NCI-H2081 (cell line): Measurements from ENCODE around the gene TMEM125.

Experiments used
- DNase-seq, 2 experiments: peaks; one replicate each; lab custom pipeline; 2025; lab: John Stamatoyannopoulos, UW

The TMEM125 gene

DNA sequence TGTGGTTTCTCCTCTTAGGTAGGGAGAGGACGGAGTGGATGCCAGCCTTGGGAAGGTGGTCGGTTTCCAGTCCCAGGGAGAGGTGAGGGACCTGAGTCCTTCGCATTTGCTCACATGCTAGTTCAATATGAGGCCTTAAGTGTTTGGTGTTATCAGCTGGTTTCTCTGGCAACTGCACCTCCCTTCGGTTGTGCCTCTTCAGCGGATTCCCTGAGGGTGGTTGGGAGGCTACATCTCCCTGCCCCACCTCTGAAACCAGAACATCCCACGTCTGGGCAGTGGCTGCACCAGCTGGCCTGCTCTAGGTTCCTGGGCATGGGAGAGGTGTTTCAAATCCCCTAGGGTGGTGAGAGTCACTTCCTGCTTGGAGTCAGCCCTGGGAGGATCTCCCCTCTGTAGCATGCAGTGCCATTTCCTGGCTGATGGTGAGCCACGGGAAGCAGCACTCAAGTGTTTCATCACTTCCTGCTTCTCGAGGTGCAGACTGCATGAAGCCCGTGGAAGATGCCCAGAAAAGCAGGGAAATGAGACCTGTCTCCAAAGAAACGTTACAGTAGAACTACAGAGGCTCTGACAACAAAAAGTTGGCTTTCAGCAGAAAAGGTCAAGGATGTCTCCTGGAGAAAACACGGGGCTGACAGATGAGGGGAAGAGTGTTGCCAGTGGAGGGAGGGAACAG lies 4.5 kb downstream of the TMEM125 start:
- DNase-seq: peak; percentile 11 to 23

- no peak for DNase-seq
Measured at GRCh38 chr1:43274804-43275180, 5.0 kb downstream of the TMEM125 start.

DNA sequence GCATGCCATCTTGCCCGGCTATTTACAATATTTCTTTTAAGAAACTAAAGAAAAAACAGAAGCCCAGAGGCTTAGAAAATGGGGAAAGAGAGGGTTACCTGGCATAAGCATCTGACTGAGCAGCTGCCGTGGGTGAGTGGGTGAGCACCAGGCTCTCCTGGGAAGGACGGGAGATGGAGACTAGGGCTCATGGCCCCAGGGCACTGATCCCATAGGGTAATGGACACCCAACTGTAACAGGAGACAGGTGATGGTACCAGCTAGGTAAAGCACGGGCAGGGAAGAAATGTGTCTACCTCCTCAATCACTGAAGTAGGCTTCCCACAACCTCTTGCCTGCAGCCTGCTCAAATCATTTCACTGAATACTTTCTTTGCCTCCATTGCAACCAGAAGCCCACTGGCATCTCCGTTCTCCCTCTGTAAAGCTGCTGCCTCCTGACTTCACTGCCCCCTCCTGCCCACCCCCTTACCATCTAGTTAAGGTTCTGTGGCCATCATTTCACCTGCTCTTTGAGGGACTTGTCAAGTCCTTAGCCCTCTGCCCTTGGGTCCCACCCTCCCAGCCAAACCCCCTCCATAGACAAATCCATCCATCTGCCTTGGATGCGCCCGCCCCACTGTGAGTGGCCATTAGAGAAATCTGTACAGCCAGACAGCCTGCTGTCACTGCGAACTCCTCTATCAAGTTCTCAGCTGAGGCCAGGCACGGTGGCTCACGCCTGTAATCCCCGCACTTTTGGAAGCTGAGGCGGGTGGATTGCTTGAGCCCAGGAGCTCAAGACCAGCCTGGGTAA lies 6.2 kb downstream of the TMEM125 start:
- DNase-seq: no peak

DNA sequence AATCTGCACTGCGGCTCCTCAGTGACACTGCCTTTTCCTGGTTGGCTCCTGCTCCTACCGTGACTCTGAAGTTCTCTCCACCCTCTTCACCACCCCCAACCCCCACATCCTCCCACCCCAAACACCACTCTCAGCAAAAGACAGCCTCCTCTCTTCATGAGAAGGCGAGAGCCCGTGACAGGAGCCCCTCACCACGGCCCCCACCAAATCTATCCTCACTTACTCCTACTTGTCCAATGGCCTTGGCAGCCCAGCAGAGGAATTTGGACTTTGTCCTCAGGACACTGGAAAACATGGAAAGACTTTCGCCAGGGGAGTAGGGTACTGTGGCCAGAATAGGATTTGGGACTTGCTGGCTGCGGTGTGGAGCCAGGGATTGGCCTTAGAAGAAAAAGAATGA lies 6.9 kb downstream of the TMEM125 start:
- DNase-seq: no peak

GRCh38 chr1:43277116-43277876 lies 7.5 kb downstream of the TMEM125 start:
- DNase-seq: no peak

DNA sequence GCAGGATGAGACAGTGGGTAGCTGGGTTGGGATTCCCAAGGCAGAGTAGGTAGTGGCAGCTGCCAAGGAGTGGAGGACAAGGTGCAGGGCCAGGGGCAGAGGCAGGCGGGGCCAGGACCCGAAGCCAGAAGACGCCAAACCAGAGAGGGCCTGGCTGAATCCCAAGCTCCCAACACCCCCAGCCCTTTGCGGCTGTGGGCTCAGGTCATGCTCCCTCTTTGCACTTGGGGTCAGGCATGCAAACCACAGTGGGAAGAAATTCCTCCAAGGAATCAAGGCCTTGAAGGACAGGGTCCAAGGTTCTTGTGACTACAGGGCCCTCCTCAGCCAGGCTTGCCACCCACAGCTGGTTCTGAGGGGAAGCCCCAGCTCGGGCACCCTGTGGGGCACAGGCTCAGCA lies 9.4 kb downstream of the TMEM125 start:
- DNase-seq: no peak

- no peak for DNase-seq
Measured at GRCh38 chr1:43279666-43280065, 9.9 kb downstream of the TMEM125 start.

DNA sequence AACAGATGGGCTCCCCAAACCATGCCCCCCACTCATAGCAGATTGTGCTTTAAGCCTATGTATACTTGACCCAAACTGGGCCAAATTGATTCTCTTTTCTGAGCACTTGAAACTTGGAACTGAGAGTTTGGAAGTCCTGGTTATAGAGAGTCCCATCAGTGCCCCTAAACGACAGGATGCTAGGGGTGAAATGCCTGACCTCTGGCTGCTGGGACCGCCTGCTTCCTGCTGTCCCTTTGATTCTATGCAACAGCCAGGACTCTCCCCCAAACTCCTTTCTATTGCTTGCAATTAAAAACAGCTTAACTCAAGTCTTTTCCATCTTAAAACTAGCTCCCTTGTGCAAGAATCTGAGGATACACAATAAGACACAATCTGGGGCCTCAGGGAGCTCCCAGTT lies 10.9 kb downstream of the TMEM125 start:
- DNase-seq: no peak

- DNase-seq: no peak
Measured at GRCh38 chr1:43282220-43283195, 12.7 kb downstream of the TMEM125 start.

GRCh38 chr1:43284065-43284464 lies 14.3 kb downstream of the TMEM125 start:
- no peak for DNase-seq

DNA sequence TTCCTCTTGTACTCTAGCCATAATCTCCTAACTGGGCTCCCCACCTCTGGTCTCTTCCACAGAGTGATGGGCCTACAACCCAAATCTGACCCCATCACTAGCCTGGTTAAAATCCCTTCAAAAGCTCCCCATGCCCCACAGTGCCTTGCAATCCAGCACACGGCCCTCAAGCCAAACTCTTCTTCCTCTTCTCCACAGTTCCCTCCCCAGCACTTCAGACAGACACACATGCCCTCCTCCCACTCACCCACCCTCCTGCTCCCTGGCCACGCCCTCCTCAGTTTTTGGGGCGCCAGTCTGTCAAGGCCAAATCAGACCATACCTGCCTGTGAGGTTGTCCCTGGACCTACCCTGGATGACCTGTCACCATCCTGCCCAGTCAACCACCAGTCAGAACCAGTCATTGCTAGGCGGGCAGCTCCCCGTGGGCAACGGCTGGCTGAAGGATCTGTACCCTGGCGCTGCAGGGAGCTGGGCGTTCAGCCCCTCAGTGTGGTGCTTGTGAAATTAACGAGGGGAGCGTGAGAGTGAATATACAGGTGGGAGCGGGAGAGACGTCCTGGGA lies 14.8 kb downstream of the TMEM125 start:
- no peak for DNase-seq

DNA sequence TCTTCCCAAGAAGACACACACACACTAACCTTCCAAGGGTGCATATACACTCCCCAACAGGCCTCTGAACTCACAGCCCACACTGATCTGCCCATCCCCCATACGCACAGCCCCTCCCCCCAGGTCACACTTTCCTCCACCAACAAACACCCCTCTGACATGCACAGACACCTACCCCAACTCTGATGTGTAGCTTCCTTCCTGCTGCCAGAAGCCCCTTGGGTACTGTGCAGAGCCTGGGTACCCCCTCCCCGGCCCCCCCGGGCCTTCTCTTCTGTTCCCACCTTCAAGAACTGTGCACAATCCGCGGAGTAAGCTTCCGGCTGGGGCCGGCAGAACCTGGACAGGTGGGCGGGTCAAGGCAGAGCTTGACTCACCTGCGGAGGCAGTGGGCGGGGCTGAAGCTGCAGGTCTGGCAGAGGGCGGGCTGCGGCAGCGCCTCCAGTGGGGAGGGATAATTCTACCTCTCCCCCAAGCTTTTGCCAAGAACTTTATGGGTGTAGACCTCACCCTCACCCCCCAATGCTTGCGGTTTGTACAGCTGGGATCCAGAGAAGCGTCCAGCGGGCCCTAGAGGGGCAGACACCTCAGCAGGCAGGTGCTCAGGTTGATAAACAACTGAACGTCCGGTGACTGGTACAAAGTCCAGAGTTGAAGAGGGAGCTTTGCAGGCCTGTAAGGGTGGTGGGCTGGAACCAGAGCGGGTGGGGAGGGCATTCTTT lies 15.6 kb downstream of the TMEM125 start, which contains the start of gene C1orf210:
Gene C1orf210 (minus strand): TSS at position 313 of the 722 bp plus-strand sequence. CDS start 2,311 bp downstream, outside the sequence.
- peak; percentile 82 to 83 for DNase-seq

- no peak for DNase-seq
Measured at GRCh38 chr1:43286115-43286514, 16.3 kb downstream of the TMEM125 start.

GRCh38 chr1:43286533-43286932 lies 16.8 kb downstream of the TMEM125 start:
- DNase-seq: no peak

GRCh38 chr1:43288058-43288784 lies 18.4 kb downstream of the TMEM125 start:
- no peak for DNase-seq

DNA sequence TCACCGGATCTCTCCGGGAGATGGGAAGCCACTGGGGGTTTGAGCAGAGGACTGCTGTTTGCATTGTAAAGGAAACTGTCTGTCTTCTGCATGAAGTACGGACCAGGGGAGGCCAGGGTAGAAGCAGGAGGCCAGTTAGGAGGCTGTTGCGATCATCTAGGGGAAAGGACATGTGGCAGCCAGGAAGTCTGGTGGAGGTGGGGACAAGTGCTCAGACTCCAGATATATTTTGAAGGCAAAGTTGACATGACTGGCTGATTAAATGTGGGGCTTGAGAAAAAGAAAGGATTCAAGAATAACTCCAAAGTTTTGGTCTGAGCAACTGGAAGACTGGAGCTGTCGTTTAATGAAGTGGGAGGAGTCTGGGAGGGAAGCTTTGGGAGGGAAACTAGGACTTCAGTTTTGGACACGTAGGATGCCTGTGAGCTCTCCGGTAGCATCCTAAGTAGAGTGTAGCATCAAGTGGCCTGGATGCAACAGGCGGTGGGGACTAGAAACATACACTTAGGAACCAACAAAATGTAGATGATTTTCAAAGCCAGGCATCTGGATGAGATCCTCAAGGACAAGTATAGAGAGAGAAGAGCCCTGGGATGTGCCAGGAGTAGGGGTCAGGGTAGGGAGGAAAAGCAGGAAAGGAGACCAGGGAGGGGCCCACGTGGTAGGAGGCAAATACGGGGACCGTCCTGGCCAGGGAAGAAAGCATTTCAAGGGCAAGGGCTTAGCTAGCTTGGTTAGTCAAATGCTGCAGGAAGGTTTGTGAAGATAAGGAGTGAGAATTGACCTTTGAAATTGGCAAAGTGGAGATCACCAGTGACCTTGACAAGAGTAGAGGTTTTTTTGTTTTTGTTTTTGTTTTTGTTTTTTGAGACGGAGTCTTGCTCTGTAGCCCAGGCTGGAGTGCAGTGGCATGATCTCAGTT lies 19.3 kb downstream of the TMEM125 start:
- no peak for DNase-seq

DNA sequence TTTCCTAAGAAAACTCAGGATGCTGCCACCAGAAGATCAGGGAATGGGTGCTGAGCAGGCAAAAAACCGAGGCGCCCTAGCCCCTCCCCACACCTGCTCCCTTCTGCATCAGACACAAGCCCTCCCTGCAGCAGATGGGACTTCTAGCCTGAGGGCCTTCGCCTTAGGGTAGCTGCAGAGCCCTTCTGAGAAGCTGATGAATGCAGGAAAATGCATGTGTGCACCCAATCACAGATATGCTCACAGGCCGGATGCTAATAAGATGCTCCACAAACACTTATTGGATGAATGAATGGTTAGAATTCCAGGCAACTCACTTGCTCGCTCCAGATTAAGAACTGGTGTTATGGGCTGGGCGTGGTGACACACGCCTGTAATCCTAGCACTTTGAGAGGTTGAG lies 22.4 kb downstream of the TMEM125 start:
- DNase-seq: no peak

GRCh38 chr1:43292679-43293078 lies 22.9 kb downstream of the TMEM125 start:
- DNase-seq: no peak

- no peak for DNase-seq
Measured at GRCh38 chr1:43293176-43293575, 23.4 kb downstream of the TMEM125 start.
